ENCODE data around the gene EPB41L2.
"Not testable (repeated sequence)": the region's sequence is repeated elsewhere in the genome, so short reads cannot be mapped to it uniquely, and the experiment has no call there.

Gene EPB41L2

GRCh38 chr6:130991422-130992137 is 71.5 kb downstream of the EPB41L2 start:
- Histone ChIP-seq H3K27ac (no peak overlapping the region), H3K9me3 (ENCODE audit: control insufficient read depth, low read length) (no peaks in the 10 kb centered on the region), H3K79me2 (no peaks in the 10 kb centered on the region), H3K9ac (no peak overlapping the region), H3K27me3 (ENCODE audit: control insufficient read depth, insufficient read depth, low read length) (no peaks in the 10 kb centered on the region), H3K4me2 (ENCODE audit: low read length) (no peak overlapping the region), H3K4me1 (no peaks in the 10 kb centered on the region), H3K4me3 (ENCODE audit: low read depth, low read length) (no peak overlapping the region), H3K36me3 (ENCODE audit: control insufficient read depth, insufficient read depth, low read length) (no peaks in the 10 kb centered on the region), H2AFZ (no peak overlapping the region)
- TF ChIP-seq CTCF (IDR thresholded peaks at IDR 0.05) = no peak

GRCh38 chr6:130987539-130987938 is 75.5 kb downstream of the EPB41L2 start:
- H3K9me3 ChIP-seq (ENCODE audit: control insufficient read depth, low read length); H3K79me2 ChIP-seq; H3K4me3 ChIP-seq (ENCODE audit: low read depth, low read length); H3K4me1 ChIP-seq; H3K27ac ChIP-seq; H3K9ac ChIP-seq; H3K36me3 ChIP-seq (ENCODE audit: control insufficient read depth, insufficient read depth, low read length); H3K4me2 ChIP-seq (ENCODE audit: low read length); H2AFZ ChIP-seq; H3K27me3 ChIP-seq (ENCODE audit: control insufficient read depth, insufficient read depth, low read length): not testable (repeated sequence)

- no peak for TF ChIP-seq CTCF (IDR thresholded peaks at IDR 0.05)
- Histone ChIP-seq H3K4me1 (no peaks in the 10 kb centered on the region), H3K4me2 (ENCODE audit: low read length) (no peak overlapping the region), H3K27ac (no peak overlapping the region), H3K4me3 (ENCODE audit: low read depth, low read length) (no peak overlapping the region), H3K27me3 (ENCODE audit: control insufficient read depth, insufficient read depth, low read length) (no peaks in the 10 kb centered on the region), H3K9me3 (ENCODE audit: control insufficient read depth, low read length) (no peaks in the 10 kb centered on the region), H3K9ac (no peak overlapping the region), H3K79me2 (no peaks in the 10 kb centered on the region), H2AFZ (no peak overlapping the region), H3K36me3 (ENCODE audit: control insufficient read depth, insufficient read depth, low read length) (no peaks in the 10 kb centered on the region)
These were observed 77.9 kb downstream of the EPB41L2 start for GRCh38 chr6:130985115-130985514.

- no peak for TF ChIP-seq CTCF (IDR thresholded peaks at IDR 0.05)
- Histone ChIP-seq H3K36me3 (ENCODE audit: control insufficient read depth, insufficient read depth, low read length) (no peaks in the 10 kb centered on the region), H3K4me1 (no peaks in the 10 kb centered on the region), H3K4me3 (ENCODE audit: low read depth, low read length) (no peak overlapping the region), H3K4me2 (ENCODE audit: low read length) (no peak overlapping the region), H3K27me3 (ENCODE audit: control insufficient read depth, insufficient read depth, low read length) (no peaks in the 10 kb centered on the region), H3K27ac (no peak overlapping the region), H3K9ac (no peak overlapping the region), H3K9me3 (ENCODE audit: control insufficient read depth, low read length) (no peaks in the 10 kb centered on the region), H3K79me2 (no peaks in the 10 kb centered on the region), H2AFZ (no peak overlapping the region)
These were observed 80.0 kb downstream of the EPB41L2 start for GRCh38 chr6:130982941-130983456.

GRCh38 chr6:130982135-130982534 is 80.9 kb downstream of the EPB41L2 start:
- Histone ChIP-seq H3K27me3 (ENCODE audit: control insufficient read depth, insufficient read depth, low read length) (no peaks in the 10 kb centered on the region), H3K36me3 (ENCODE audit: control insufficient read depth, insufficient read depth, low read length) (no peaks in the 10 kb centered on the region), H3K4me1 (no peaks in the 10 kb centered on the region), H2AFZ (no peak overlapping the region), H3K9ac (no peak overlapping the region), H3K4me2 (ENCODE audit: low read length) (no peak overlapping the region), H3K79me2 (no peaks in the 10 kb centered on the region), H3K9me3 (ENCODE audit: control insufficient read depth, low read length) (no peaks in the 10 kb centered on the region), H3K4me3 (ENCODE audit: low read depth, low read length) (no peak overlapping the region), H3K27ac (no peak overlapping the region)
- no peak for TF ChIP-seq CTCF (IDR thresholded peaks at IDR 0.05)
